Measurements from ENCODE around the gene SLBP.

DNA sequence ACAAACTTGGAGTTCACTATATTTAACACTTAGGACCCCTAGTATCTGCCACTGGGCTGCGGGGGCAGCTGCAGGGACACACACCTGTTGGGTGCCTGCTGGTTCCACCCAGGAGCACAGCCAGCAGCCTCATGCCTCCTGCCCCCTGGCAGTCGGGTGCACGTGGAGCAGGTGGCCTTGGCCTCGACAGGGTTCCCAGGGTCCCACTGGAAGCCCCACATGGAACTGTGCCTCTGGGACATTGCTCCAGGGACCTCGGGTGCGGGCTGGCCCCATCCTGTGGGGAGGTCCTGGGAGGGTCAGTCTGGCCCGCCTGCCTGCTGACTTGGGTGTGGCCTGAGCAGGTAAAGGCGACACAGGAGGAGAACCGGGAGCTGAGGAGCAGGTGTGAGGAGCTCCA is 27.2 kb upstream of the SLBP start:
- TF ChIP-seq, protein P1, sequence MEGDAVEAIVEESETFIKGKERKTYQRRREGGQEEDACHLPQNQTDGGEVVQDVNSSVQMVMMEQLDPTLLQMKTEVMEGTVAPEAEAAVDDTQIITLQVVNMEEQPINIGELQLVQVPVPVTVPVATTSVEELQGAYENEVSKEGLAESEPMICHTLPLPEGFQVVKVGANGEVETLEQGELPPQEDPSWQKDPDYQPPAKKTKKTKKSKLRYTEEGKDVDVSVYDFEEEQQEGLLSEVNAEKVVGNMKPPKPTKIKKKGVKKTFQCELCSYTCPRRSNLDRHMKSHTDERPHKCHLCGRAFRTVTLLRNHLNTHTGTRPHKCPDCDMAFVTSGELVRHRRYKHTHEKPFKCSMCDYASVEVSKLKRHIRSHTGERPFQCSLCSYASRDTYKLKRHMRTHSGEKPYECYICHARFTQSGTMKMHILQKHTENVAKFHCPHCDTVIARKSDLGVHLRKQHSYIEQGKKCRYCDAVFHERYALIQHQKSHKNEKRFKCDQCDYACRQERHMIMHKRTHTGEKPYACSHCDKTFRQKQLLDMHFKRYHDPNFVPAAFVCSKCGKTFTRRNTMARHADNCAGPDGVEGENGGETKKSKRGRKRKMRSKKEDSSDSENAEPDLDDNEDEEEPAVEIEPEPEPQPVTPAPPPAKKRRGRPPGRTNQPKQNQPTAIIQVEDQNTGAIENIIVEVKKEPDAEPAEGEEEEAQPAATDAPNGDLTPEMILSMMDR (IDR thresholded peaks at IDR 0.05): no peak
- TF ChIP-seq POLR2A (IDR thresholded peaks at IDR 0.05): no peak
